Measurements from ENCODE around the gene XPOT. TPM values are rescaled to one million over a fixed set of nuclear protein-coding genes. Genes with fewer than 3 reads are reported as not detected.
A peak's percentile ranks its signal among the peaks of the same experiment; 100 is the strongest.
"Not testable (repeated sequence)": the region's sequence is repeated elsewhere in the genome, so short reads cannot be mapped to it uniquely, and the experiment has no call there.

Gene XPOT
- 100 to 1,000 TPM; 284 to 325 TPM for total RNA-seq

- Mint-ChIP-seq H3K36me3 (ENCODE audit: insufficient read depth in 2 of 2) (peaks cover 9 to 21% of the 10 kb centered on the region in 2 donors), H3K4me3 (peak within 1 kb of the TSS; percentile 99), H3K9me3 (no peaks in the 10 kb centered on the region), H3K4me1 (ENCODE audit: low read depth) (peaks cover 45% of the 10 kb centered on the region), H3K27ac (peak within 1 kb of the TSS; percentile 100), H3K27me3 (ENCODE audit: low read depth) (no peaks in the 10 kb centered on the region)
- DNase-seq = peak; percentile 93 to 94
- peak; percentile 90 to 92 for ATAC-seq (replicated peaks in 1 of 2)
Measured at GRCh38 chr12:64403707-64404469, at the start of gene XPOT. Gene XPOT, plus strand, starts transcription at chr12:64404392. Its CDS starts 5,644 bp downstream, at chr12:64410036.

GRCh38 chr12:64356209-64356608 lies 48.0 kb upstream of the XPOT start:
- not testable (repeated sequence) for H3K36me3 Mint-ChIP-seq (ENCODE audit: insufficient read depth in 2 of 2); H3K27ac Mint-ChIP-seq; H3K27me3 Mint-ChIP-seq (ENCODE audit: low read depth); H3K9me3 Mint-ChIP-seq; H3K4me3 Mint-ChIP-seq; ATAC-seq (replicated peaks in 1 of 2); DNase-seq; H3K4me1 Mint-ChIP-seq (ENCODE audit: low read depth)

- not testable (repeated sequence) for H3K36me3 Mint-ChIP-seq (ENCODE audit: insufficient read depth in 2 of 2); H3K27me3 Mint-ChIP-seq (ENCODE audit: low read depth); H3K4me1 Mint-ChIP-seq (ENCODE audit: low read depth); H3K4me3 Mint-ChIP-seq; ATAC-seq (replicated peaks in 1 of 2); DNase-seq; H3K9me3 Mint-ChIP-seq; H3K27ac Mint-ChIP-seq
Measured at GRCh38 chr12:64361173-64361572, 43.0 kb upstream of the XPOT start.

- ATAC-seq (replicated peaks in 1 of 2) = no peak
- DNase-seq = no peak
- H3K9me3 Mint-ChIP-seq = no peaks in the 10 kb centered on the region
- no peak overlapping the region for H3K27ac Mint-ChIP-seq
- no peaks in the 10 kb centered on the region for H3K4me1 Mint-ChIP-seq (ENCODE audit: low read depth)
- H3K36me3 Mint-ChIP-seq (ENCODE audit: insufficient read depth in 2 of 2) = no peaks in the 10 kb centered on the region
- H3K4me3 Mint-ChIP-seq = no peak overlapping the region
- H3K27me3 Mint-ChIP-seq (ENCODE audit: low read depth) = no peaks in the 10 kb centered on the region
Measured at GRCh38 chr12:64362721-64363305, 41.4 kb upstream of the XPOT start.

DNA sequence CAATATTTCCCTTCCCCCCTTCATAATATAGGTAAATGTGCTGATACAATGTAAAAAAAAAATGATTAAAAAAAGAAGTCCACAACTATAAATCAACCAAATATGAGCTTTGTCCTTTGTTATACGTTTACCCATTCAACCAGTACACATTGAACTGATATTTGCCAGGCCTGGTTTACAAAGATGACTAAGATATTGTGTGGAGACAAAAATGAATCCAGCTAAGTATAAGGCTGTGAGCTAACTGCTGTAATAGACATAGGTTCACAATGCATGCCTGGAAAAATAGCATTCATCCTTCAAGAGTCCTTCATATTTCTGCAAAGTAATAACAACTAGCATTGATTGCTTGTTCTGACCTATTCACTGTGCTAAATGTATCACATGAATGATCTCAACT lies 20.5 kb upstream of the XPOT start:
- ATAC-seq (replicated peaks in 1 of 2) (no peak), DNase-seq (no peak)
- peaks cover 9 to 12% of the 10 kb centered on the region in 2 donors for H3K9me3 Mint-ChIP-seq
- no peak overlapping the region for H3K27ac Mint-ChIP-seq
- peaks cover 7 to 9% of the 10 kb centered on the region in 2 donors for H3K36me3 Mint-ChIP-seq (ENCODE audit: insufficient read depth in 2 of 2)
- H3K4me3 Mint-ChIP-seq = no peak overlapping the region
- peaks cover 22% of the 10 kb centered on the region for H3K4me1 Mint-ChIP-seq (ENCODE audit: low read depth)
- no peaks in the 10 kb centered on the region for H3K27me3 Mint-ChIP-seq (ENCODE audit: low read depth)

DNA sequence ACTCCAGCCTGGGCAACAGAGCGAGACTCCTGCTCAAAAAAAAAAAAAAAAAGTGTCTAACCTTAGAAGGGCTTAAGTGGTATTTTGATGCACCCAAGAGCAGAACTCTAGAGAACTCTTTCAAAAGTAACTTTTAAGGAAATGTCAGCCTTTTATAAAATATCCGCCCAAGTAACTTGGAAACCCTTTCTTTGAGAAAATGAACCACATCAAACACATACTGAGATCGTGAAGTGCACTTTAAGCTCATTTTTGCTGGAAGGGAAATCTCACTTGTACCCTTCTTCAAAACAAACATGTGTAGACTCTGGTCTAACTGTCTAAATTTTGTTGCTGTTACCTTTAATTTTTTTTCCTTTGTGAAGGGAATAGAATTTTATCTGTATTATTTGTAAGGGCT lies 19.2 kb upstream of the XPOT start:
- H3K4me3 Mint-ChIP-seq = peak overlapping the region; percentile 34 to 71
- ATAC-seq (replicated peaks in 1 of 2) (peak in 1 of 2 donors; percentile 30), DNase-seq (no peak)
- no peaks in the 10 kb centered on the region for H3K27me3 Mint-ChIP-seq (ENCODE audit: low read depth)
- H3K27ac Mint-ChIP-seq = peak overlapping the region; percentile 4
- peaks cover 9 to 12% of the 10 kb centered on the region in 2 donors for H3K9me3 Mint-ChIP-seq
- H3K36me3 Mint-ChIP-seq (ENCODE audit: insufficient read depth in 2 of 2) = peaks cover 7 to 9% of the 10 kb centered on the region in 2 donors
- peaks cover 22% of the 10 kb centered on the region for H3K4me1 Mint-ChIP-seq (ENCODE audit: low read depth)

DNA sequence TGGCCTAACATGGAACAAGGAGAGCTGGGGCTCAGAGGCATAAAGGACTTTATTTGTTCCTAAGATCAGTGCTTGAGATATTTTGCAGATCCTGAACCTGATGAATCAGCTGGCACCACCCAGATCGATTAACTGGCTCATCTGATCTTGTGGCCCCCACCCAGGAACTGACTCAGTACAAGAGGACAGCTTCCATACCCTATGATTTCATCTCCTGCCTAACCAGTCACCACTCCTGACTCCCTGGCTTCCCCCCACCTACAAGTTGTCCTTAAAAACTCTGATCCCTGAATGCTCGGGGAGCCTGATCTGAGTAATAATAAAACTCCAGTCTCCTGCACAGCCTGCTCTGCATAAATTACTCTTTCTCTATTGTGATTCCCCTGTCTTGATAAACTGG lies 18.7 kb upstream of the XPOT start:
- DNase-seq (peak; percentile 21 to 38), ATAC-seq (replicated peaks in 1 of 2) (peak; percentile 84 to 86)
- Mint-ChIP-seq H3K27ac (peak overlapping the region; percentile 12), H3K36me3 (ENCODE audit: insufficient read depth in 2 of 2) (peaks cover 5 to 7% of the 10 kb centered on the region in 2 donors), H3K4me3 (peak overlapping the region; percentile 60 to 71), H3K4me1 (ENCODE audit: low read depth) (peaks cover 22% of the 10 kb centered on the region), H3K27me3 (ENCODE audit: low read depth) (no peaks in the 10 kb centered on the region), H3K9me3 (peaks cover 9% of the 10 kb centered on the region in 2 donors)

DNA sequence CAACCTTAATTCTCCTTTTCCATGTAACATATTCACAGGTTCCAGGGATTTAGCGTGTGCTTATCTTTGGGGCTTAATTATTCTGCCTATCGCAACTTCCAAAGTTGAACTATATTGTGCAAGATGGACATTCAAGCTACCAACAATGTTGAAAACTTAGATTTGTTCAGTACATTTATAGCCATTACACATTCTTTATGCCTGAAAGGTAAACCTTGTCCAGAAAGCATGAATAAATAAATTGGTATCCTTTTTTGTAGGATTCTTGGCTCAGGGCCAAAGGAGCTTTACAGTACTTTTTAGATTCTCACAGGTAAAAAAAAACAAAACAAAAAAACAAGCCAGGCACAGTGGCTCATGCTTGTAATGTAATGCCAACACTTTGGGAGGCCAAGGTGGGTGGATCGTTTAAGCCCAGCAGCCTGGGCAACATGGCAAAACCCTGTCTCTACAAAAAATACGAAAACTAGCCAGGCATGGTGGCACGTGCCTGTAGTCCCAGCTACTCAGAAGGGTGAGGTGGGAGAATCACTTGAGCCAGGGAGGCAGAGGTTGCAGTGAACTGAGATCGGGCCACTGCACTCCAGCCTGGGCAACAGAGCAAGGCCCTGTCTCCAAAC lies 16.9 kb upstream of the XPOT start:
- Mint-ChIP-seq H3K27me3 (ENCODE audit: low read depth) (peaks cover 4% of the 10 kb centered on the region), H3K27ac (no peak overlapping the region), H3K4me3 (no peak overlapping the region), H3K9me3 (no peaks in the 10 kb centered on the region), H3K36me3 (ENCODE audit: insufficient read depth in 2 of 2) (no peaks in the 10 kb centered on the region), H3K4me1 (ENCODE audit: low read depth) (peaks cover 32% of the 10 kb centered on the region)
- DNase-seq (no peak), ATAC-seq (replicated peaks in 1 of 2) (no peak)

DNA sequence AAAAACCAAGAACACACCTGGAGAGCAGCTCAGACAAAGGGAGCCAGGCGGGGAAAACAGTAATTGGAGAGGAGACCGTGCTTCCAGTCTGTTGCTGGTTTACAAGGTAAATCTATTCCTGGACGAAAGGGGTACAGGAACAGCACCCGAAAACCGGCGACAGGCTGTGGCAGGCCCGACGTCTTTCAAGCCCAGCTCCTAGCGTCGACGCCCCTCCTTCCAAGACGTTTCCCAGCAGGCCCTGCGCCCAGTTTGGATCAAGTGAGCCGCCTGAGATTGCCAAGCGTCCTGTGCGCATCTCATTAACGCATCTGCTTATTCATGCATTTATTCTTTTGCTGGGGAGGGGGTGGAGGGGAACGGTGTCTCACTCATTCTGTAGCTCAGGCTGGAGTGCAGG lies 15.0 kb upstream of the XPOT start:
- DNase-seq = no peak
- H3K9me3 Mint-ChIP-seq = no peaks in the 10 kb centered on the region
- H3K36me3 Mint-ChIP-seq (ENCODE audit: insufficient read depth in 2 of 2) = no peaks in the 10 kb centered on the region

GRCh38 chr12:64390275-64390851 lies 13.8 kb upstream of the XPOT start, which contains the start of gene C12orf56:
Gene C12orf56, minus strand, starts transcription at chr12:64390758. Its CDS starts 193 bp downstream, at chr12:64390565.
- Mint-ChIP-seq H3K9me3 (no peaks in the 10 kb centered on the region), H3K27ac (no peak within 1 kb of the TSS), H3K4me1 (ENCODE audit: low read depth) (peaks cover 18% of the 10 kb centered on the region), H3K27me3 (ENCODE audit: low read depth) (peaks cover 4% of the 10 kb centered on the region), H3K36me3 (ENCODE audit: insufficient read depth in 2 of 2) (no peaks in the 10 kb centered on the region), H3K4me3 (peak within 1 kb of the TSS; percentile 67 to 80)
- DNase-seq = peak; percentile 24 to 25
- ATAC-seq (replicated peaks in 1 of 2) = peak; percentile 55 to 67

More for the DNA sequence above, 15.0 kb upstream of the XPOT start:
- ATAC-seq (replicated peaks in 1 of 2) = no peak
- H3K4me1 Mint-ChIP-seq (ENCODE audit: low read depth) = peaks cover 31% of the 10 kb centered on the region
- H3K27me3 Mint-ChIP-seq (ENCODE audit: low read depth) = peaks cover 4% of the 10 kb centered on the region
- H3K27ac Mint-ChIP-seq = no peak overlapping the region
- no peak overlapping the region for H3K4me3 Mint-ChIP-seq

GRCh38 chr12:64392221-64392620 lies 12.0 kb upstream of the XPOT start:
- H3K4me3 Mint-ChIP-seq = no peak overlapping the region
- H3K9me3 Mint-ChIP-seq = no peaks in the 10 kb centered on the region
- H3K4me1 Mint-ChIP-seq (ENCODE audit: low read depth) = peaks cover 10% of the 10 kb centered on the region
- DNase-seq = no peak
- H3K27ac Mint-ChIP-seq = no peak overlapping the region
- H3K36me3 Mint-ChIP-seq (ENCODE audit: insufficient read depth in 2 of 2) = no peaks in the 10 kb centered on the region
- no peak for ATAC-seq (replicated peaks in 1 of 2)
- H3K27me3 Mint-ChIP-seq (ENCODE audit: low read depth) = peaks cover 4% of the 10 kb centered on the region

- Mint-ChIP-seq H3K27ac (no peak overlapping the region), H3K9me3 (no peaks in the 10 kb centered on the region), H3K4me3 (no peak overlapping the region), H3K4me1 (ENCODE audit: low read depth) (peaks cover 16% of the 10 kb centered on the region), H3K36me3 (ENCODE audit: insufficient read depth in 2 of 2) (no peaks in the 10 kb centered on the region), H3K27me3 (ENCODE audit: low read depth) (peaks cover 4% of the 10 kb centered on the region)
- ATAC-seq (replicated peaks in 1 of 2) = no peak
- DNase-seq = no peak
Measured at GRCh38 chr12:64395739-64396138, 8.5 kb upstream of the XPOT start.

GRCh38 chr12:64400041-64400440 lies 4.2 kb upstream of the XPOT start:
- peak in 1 of 2 donors; percentile 31 for DNase-seq
- peaks cover 14% of the 10 kb centered on the region for H3K4me1 Mint-ChIP-seq (ENCODE audit: low read depth)
- no peak for ATAC-seq (replicated peaks in 1 of 2)
- H3K36me3 Mint-ChIP-seq (ENCODE audit: insufficient read depth in 2 of 2) = peaks cover 3 to 7% of the 10 kb centered on the region in 2 donors
- no peaks in the 10 kb centered on the region for H3K9me3 Mint-ChIP-seq
- H3K27ac Mint-ChIP-seq = peak overlapping the region; percentile 84
- H3K27me3 Mint-ChIP-seq (ENCODE audit: low read depth) = no peaks in the 10 kb centered on the region
- peak overlapping the region in 1 of 2 donors; percentile 88 for H3K4me3 Mint-ChIP-seq
